Stimulated activated naive CD4-positive, alpha-beta T cell treated with Interleukin-2 at 50 U/mL for 16 hours (primary cell): ENCODE results near the gene SPOCK3.
"Not testable (repeated sequence)": the region's sequence is repeated elsewhere in the genome, so short reads cannot be mapped to it uniquely, and the experiment has no call there.

Experiments
- DNase-seq: peaks from one replicate; lab custom pipeline; 2025; lab: John Stamatoyannopoulos, UW

SPOCK3 gene

GRCh38 chr4:166823126-166823525, 411.2 kb downstream of the SPOCK3 start:
- no peak for DNase-seq

GRCh38 chr4:166822386-166822785, 411.9 kb downstream of the SPOCK3 start:
- DNase-seq, result no peak

GRCh38 chr4:166816890-166817289, 417.4 kb downstream of the SPOCK3 start:
- no peak for DNase-seq

GRCh38 chr4:166808380-166808779, 425.9 kb downstream of the SPOCK3 start:
- no peak for DNase-seq

- DNase-seq, result no peak
These were observed 431.9 kb downstream of the SPOCK3 start for GRCh38 chr4:166802346-166802745.

- DNase-seq, result no peak
These were observed 436.2 kb downstream of the SPOCK3 start for GRCh38 chr4:166798126-166798525.

- DNase-seq, result no peak
These were observed 456.5 kb downstream of the SPOCK3 start for GRCh38 chr4:166777760-166778159.

- no peak for DNase-seq
These were observed 471.3 kb downstream of the SPOCK3 start for GRCh38 chr4:166763018-166763417.

- DNase-seq, result no peak
These were observed 492.6 kb downstream of the SPOCK3 start for GRCh38 chr4:166741742-166742141.

- DNase-seq, result not testable (repeated sequence)
These were observed 495.1 kb downstream of the SPOCK3 start for GRCh38 chr4:166739215-166739614.

- DNase-seq, result no peak
These were observed 496.9 kb downstream of the SPOCK3 start for GRCh38 chr4:166737430-166737829.

GRCh38 chr4:166735553-166735952, 498.7 kb downstream of the SPOCK3 start:
- no peak for DNase-seq

- no peak for DNase-seq
These were observed 499.5 kb downstream of the SPOCK3 start for GRCh38 chr4:166734797-166735196.

GRCh38 chr4:166733686-166734085, 500.6 kb downstream of the SPOCK3 start:
- no peak for DNase-seq

- DNase-seq, result no peak
These were observed 507.5 kb downstream of the SPOCK3 start for GRCh38 chr4:166726832-166727231.

GRCh38 chr4:166724369-166724768, 509.9 kb downstream of the SPOCK3 start:
- no peak for DNase-seq

- DNase-seq, result no peak
These were observed 510.7 kb downstream of the SPOCK3 start for GRCh38 chr4:166723532-166724140.

- not testable (repeated sequence) for DNase-seq
These were observed 518.3 kb downstream of the SPOCK3 start for GRCh38 chr4:166715748-166716713.

GRCh38 chr4:166700592-166700991, 533.7 kb downstream of the SPOCK3 start:
- no peak for DNase-seq

- DNase-seq, result no peak
These were observed 545.5 kb downstream of the SPOCK3 start for GRCh38 chr4:166688835-166689234.

GRCh38 chr4:166687828-166688227, 546.5 kb downstream of the SPOCK3 start:
- no peak for DNase-seq
